Stimulated activated CD4-positive, alpha-beta T cell treated with anti-CD3 and anti-CD28 coated beads, Interleukin-1b, Interleukin-23, amount 100 ng/mL, for 4 hours (primary cell): ENCODE measurements around the gene DFFB.

Experiments
- DNase-seq, 2 donors: peaks; one replicate each; pipeline ENCODE4 v3.0.0-alpha.2; 2020; ENCODE audit warnings: low read depth in 2 of 2

Gene DFFB

GRCh38 chr1:3872546-3872945, 15.3 kb downstream of the DFFB start:
- no peak for DNase-seq

- DNase-seq, result no peak
These were observed 17.5 kb downstream of the DFFB start for GRCh38 chr1:3874736-3875135.

GRCh38 chr1:3876716-3877115, 19.4 kb downstream of the DFFB start:
- DNase-seq, result no peak

- DNase-seq, result no peak
These were observed 21.8 kb downstream of the DFFB start for GRCh38 chr1:3879099-3879498.

GRCh38 chr1:3879787-3880428, 22.6 kb downstream of the DFFB start:
- DNase-seq, result no peak

- DNase-seq, result no peak
These were observed 23.3 kb downstream of the DFFB start for GRCh38 chr1:3880429-3881192.

- no peak for DNase-seq
These were observed 23.9 kb downstream of the DFFB start for GRCh38 chr1:3881193-3881480.

GRCh38 chr1:3883194-3883925, 26.1 kb downstream of the DFFB start:
- no peak for DNase-seq

GRCh38 chr1:3884966-3885365, 27.7 kb downstream of the DFFB start:
- DNase-seq, result no peak

- DNase-seq, result no peak
These were observed 28.3 kb downstream of the DFFB start for GRCh38 chr1:3885611-3886010.

- no peak for DNase-seq
These were observed 28.9 kb downstream of the DFFB start for GRCh38 chr1:3886106-3886670.

- no peak for DNase-seq
These were observed 29.4 kb downstream of the DFFB start for GRCh38 chr1:3886691-3887090.

- no peak for DNase-seq
These were observed 31.0 kb downstream of the DFFB start for GRCh38 chr1:3888301-3888700.

GRCh38 chr1:3889936-3890335, 32.7 kb downstream of the DFFB start:
- no peak for DNase-seq

GRCh38 chr1:3890389-3891328, 33.4 kb downstream of the DFFB start:
- no peak for DNase-seq

GRCh38 chr1:3891329-3891865, 34.1 kb downstream of the DFFB start:
- DNase-seq, result no peak

GRCh38 chr1:3892748-3893147, 35.5 kb downstream of the DFFB start:
- no peak for DNase-seq

GRCh38 chr1:3893190-3893589, 35.9 kb downstream of the DFFB start:
- no peak for DNase-seq

GRCh38 chr1:3894626-3895278, 37.5 kb downstream of the DFFB start:
- no peak for DNase-seq

GRCh38 chr1:3895279-3895950, 38.1 kb downstream of the DFFB start:
- no peak for DNase-seq
